Glutamatergic neuron (in vitro differentiated cells): ENCODE data around the gene OR4F6. TPM values are rescaled to one million over a fixed set of nuclear protein-coding genes. Genes with fewer than 3 reads are reported as not detected.
"Not testable (repeated sequence)": the region's sequence is repeated elsewhere in the genome, so short reads cannot be mapped to it uniquely, and the experiment has no call there.

Experiments used
- DNase-seq: peaks from one replicate; pipeline ENCODE4 v3.0.0; 2022
- H3K27ac Mint-ChIP-seq: one replicate; pipeline ENCODE4 v1.8.0; 2020; ENCODE audit warnings: mild to moderate bottlenecking, mixed read lengths, inconsistent platforms; ENCODE audit not compliant: unreplicated experiment
- H3K27me3 Mint-ChIP-seq: one replicate; pipeline ENCODE4 v1.8.0; 2020; ENCODE audit warnings: mild to moderate bottlenecking, moderate library complexity, mixed read lengths, inconsistent platforms; ENCODE audit not compliant: unreplicated experiment
- H3K36me3 Mint-ChIP-seq: one replicate; pipeline ENCODE4 v1.8.0; 2020; ENCODE audit warnings: mild to moderate bottlenecking, mixed read lengths, inconsistent platforms; ENCODE audit not compliant: unreplicated experiment
- H3K4me1 Mint-ChIP-seq: one replicate; pipeline ENCODE4 v1.8.0; 2020; ENCODE audit warnings: mild to moderate bottlenecking, low read depth, mixed read lengths, inconsistent platforms; ENCODE audit not compliant: unreplicated experiment
- H3K4me3 Mint-ChIP-seq: one replicate; pipeline ENCODE4 v1.8.0; 2020; ENCODE audit warnings: mild to moderate bottlenecking, mixed read lengths, inconsistent platforms; ENCODE audit not compliant: unreplicated experiment
- H3K9me3 Mint-ChIP-seq: one replicate; pipeline ENCODE4 v1.8.0; 2020; ENCODE audit warnings: mild to moderate bottlenecking, moderate library complexity, mixed read lengths, inconsistent platforms; ENCODE audit not compliant: unreplicated experiment
- CTCF ChIP-seq: fragments of 200-600 bp; sonication (generic); IDR thresholded peaks from one replicate; pipeline ENCODE4 v1.5.0; 2021; ENCODE audit not compliant: partially characterized antibody, unreplicated experiment
- total RNA-seq: library from RNA; stranded (reverse); fragmentation: NEBNext Ultra II Directional; extraction: Animal tissue kit (Norgen Biotek cat#: 25700); gene quantifications from one replicate; pipeline ENCODE4 v1.2.1, GENCODE V29; 2021; ENCODE audit not compliant: unreplicated experiment

Gene OR4F6
- total RNA-seq, 1 donor from 2014 or later, result not detected

DNA sequence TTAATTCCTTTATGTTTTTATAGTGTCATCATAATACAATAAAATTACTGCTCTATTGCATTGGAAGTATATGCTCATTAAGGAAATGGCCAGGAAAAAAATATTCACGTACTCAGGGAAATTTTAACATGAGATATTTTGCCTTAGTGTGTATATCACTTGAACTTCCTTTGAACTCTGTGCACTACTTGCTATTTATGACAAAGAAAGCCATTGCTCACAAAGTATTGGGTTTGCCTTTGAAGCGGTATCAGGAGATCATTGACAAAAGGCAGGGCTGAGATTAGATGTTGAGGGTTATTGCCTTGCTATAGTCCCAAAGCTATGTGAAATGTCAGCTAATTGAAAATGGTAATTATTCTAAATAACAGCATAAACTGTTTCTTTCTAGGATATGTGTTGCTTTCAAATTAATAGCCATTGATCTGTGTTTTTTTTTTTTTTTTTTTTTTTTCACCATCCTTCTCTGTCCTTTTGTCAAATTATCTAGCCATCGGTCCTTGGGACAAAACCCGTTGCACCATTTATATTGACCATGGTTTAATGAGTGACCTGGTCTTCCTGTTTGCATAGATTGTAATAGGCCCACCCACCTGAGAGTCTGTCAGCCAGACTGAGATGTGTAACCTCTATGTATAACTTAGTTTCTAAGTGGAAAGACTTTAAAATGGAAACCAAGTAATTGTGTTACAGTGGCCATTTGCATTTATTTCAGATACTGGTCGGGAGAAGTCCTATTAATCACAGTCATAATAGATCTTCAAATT lies 14.6 kb upstream of the OR4F6 start:
- not testable (repeated sequence) for H3K9me3 Mint-ChIP-seq, H3K27ac Mint-ChIP-seq, H3K4me1 Mint-ChIP-seq, H3K27me3 Mint-ChIP-seq, DNase-seq, H3K4me3 Mint-ChIP-seq, H3K36me3 Mint-ChIP-seq

DNA sequence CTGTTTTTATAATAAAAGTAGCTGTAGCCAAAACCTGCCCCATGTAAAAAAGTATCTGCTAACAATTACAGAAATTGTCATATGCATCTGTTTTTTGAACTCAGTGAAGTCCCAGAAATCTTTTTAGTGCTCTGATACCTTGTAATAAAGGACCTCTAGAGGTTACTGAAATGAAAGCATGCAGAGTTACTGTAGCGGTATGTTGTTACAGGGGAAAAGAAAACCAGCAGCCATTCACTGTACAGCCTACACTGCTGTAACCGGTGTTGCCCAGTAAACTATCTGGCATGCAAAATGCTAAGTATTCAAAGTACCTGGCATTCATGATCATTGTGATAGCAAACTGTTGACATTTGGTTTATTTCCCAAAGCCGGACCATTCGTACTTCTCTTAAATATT lies 12.6 kb upstream of the OR4F6 start:
- H3K4me3 Mint-ChIP-seq, result not testable (repeated sequence)

GRCh38 chr15:101793981-101794380 lies 9.3 kb upstream of the OR4F6 start:
- not testable (repeated sequence) for H3K4me1 Mint-ChIP-seq, H3K4me3 Mint-ChIP-seq, H3K27ac Mint-ChIP-seq, H3K9me3 Mint-ChIP-seq, H3K36me3 Mint-ChIP-seq, H3K27me3 Mint-ChIP-seq, DNase-seq

More for the DNA sequence above, 12.6 kb upstream of the OR4F6 start:
- not testable (repeated sequence) for H3K27ac Mint-ChIP-seq, H3K4me1 Mint-ChIP-seq, DNase-seq, H3K36me3 Mint-ChIP-seq, H3K27me3 Mint-ChIP-seq, H3K9me3 Mint-ChIP-seq

DNA sequence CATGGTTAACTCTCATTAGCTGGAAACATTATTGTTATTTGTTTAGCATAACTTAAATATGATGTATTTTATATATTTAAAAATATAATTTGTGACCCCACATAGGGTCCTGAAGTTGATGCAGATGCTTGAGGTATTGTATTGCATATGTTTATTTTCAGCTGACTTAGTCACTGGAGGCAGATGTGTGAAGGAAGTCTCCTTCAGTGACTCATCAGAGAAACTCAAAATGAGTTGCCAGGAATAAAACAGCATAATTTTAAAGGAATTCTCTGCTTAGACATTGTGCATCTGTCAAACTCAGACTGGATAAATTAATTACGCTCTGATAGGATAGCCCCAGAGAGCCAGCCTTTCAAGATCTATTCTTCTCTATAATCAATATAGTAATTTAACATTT lies 7.9 kb upstream of the OR4F6 start:
- DNase-seq, result no peak
- Mint-ChIP-seq H3K9me3 (peaks cover 1% of the 10 kb centered on the region), H3K27ac (no peak overlapping the region), H3K27me3 (peaks cover 4% of the 10 kb centered on the region), H3K36me3 (no peaks in the 10 kb centered on the region), H3K4me1 (no peaks in the 10 kb centered on the region), H3K4me3 (no peak overlapping the region)
- TF ChIP-seq CTCF, result no peak

DNA sequence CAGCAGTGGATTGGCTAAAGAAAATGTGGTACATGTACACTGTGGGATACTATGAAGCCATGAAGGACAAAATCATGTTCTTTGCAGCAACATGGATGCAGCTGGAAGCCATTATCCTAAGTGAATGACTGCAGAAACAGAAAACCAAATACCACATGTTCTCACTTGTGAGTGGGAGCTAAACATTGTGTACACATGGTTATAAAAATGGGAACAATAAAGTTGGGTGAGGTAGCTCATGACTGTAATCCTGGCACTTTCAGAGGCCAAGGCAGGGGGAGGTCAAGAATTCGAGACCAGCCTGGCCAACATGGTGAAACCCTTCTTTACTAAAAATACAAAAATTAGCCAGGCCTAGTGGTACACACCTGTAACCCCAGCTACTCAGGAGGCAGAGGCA lies 3.6 kb upstream of the OR4F6 start:
- Mint-ChIP-seq H3K36me3 (no peaks in the 10 kb centered on the region), H3K9me3 (no peaks in the 10 kb centered on the region), H3K4me3 (no peak overlapping the region), H3K27ac (no peak overlapping the region), H3K4me1 (no peaks in the 10 kb centered on the region), H3K27me3 (peaks cover 4% of the 10 kb centered on the region)
- no peak for TF ChIP-seq CTCF
- DNase-seq, result no peak

- Mint-ChIP-seq H3K27ac (no peak overlapping the region), H3K27me3 (peaks cover 4% of the 10 kb centered on the region), H3K9me3 (no peaks in the 10 kb centered on the region), H3K4me3 (no peak overlapping the region), H3K4me1 (no peaks in the 10 kb centered on the region), H3K36me3 (no peaks in the 10 kb centered on the region)
- no peak for DNase-seq
- TF ChIP-seq CTCF, result no peak
Observed at GRCh38 chr15:101801048-101801447, 2.3 kb upstream of the OR4F6 start.
